Activated T-helper 2 cell treated with anti-CD3 and anti-CD28 coated beads, Interferon-gamma antibody, Interleukin-2, Interleukin-4, amounts not matched to agents 10 μg/mL and 5 μg/mL and 100 μg/mL, durations not matched to agents 14 hours and 24 hours and 36 hours (primary cell): ENCODE measurements around the gene SESN3. TPM values are rescaled to one million over a fixed set of nuclear protein-coding genes. Genes with fewer than 3 reads are reported as not detected.
"Not testable (repeated sequence)": the region's sequence is repeated elsewhere in the genome, so short reads cannot be mapped to it uniquely, and the experiment has no call there.

Experiments used
- DNase-seq: peaks from one replicate; pipeline ENCODE4 v3.0.0; 2021; ENCODE audit warnings: low spot score
- H3K27ac Mint-ChIP-seq: one replicate; pipeline ENCODE4 v1.8.0; 2021; ENCODE audit warnings: mixed read lengths
- H3K27me3 Mint-ChIP-seq: one replicate; pipeline ENCODE4 v1.8.0; 2021; ENCODE audit warnings: low read depth, mixed read lengths
- H3K36me3 Mint-ChIP-seq: one replicate; pipeline ENCODE4 v1.8.0; 2021; ENCODE audit warnings: low read depth, mixed read lengths
- H3K4me1 Mint-ChIP-seq: one replicate; pipeline ENCODE4 v1.8.0; 2021; ENCODE audit warnings: low read depth, mixed read lengths
- H3K4me3 Mint-ChIP-seq: one replicate; pipeline ENCODE4 v1.8.0; 2021; ENCODE audit warnings: low read depth, mild to moderate bottlenecking, moderate library complexity, mixed read lengths
- H3K9me3 Mint-ChIP-seq: one replicate; pipeline ENCODE4 v1.8.0; 2021; ENCODE audit warnings: mixed read lengths
- intact Hi-C: fragments of 100-400 bp; cut with micrococcal nuclease; formaldehyde crosslinking; loops from one replicate; pipeline ENCODE4 v1.15.1; 2023
- total RNA-seq: library from RNA; stranded (reverse); gene quantifications from 2 replicates; pipeline ENCODE4 v1.2.3, GENCODE V29; 2022

The SESN3 gene
- 73.2 and 74.9 TPM in 2 replicates for total RNA-seq

GRCh38 chr11:95231127-95231880 is at the start of gene SESN3:
SESN3 (minus strand) TSS chr11:95231202; CDS start chr11:95230860, 342 bp downstream.
- peak within 1 kb of the TSS; percentile 92 for H3K4me3 Mint-ChIP-seq

GRCh38 chr11:95279921-95280868 is 49.2 kb upstream of the SESN3 start:
- H3K27me3 Mint-ChIP-seq, result peaks cover 4% of the 10 kb centered on the region
- no peak for DNase-seq
- peaks cover 9% of the 10 kb centered on the region for H3K4me1 Mint-ChIP-seq
- H3K27ac Mint-ChIP-seq, result no peak overlapping the region
- no peak overlapping the region for H3K4me3 Mint-ChIP-seq
- intact Hi-C loops, result no loop called here
- H3K36me3 Mint-ChIP-seq, result no peaks in the 10 kb centered on the region
- H3K9me3 Mint-ChIP-seq, result no peaks in the 10 kb centered on the region

More at GRCh38 chr11:95231127-95231880, at the start of gene SESN3:
- peaks cover 4% of the 10 kb centered on the region for H3K27me3 Mint-ChIP-seq
- H3K9me3 Mint-ChIP-seq, result no peaks in the 10 kb centered on the region
- intact Hi-C loops, result loop anchor here (1.0 to 10.0 kb wide), 10 partner anchors 23 to 1161 kb away; partner anchors contain the start of genes CWC15, ENDOD1, FAM76B and JRKL
- peak; percentile 99 for DNase-seq
- peak within 1 kb of the TSS; percentile 77 for H3K27ac Mint-ChIP-seq
- peaks cover 38% of the 10 kb centered on the region for H3K4me1 Mint-ChIP-seq
- peaks cover 17% of the 10 kb centered on the region for H3K36me3 Mint-ChIP-seq

GRCh38 chr11:95277868-95278267 is 46.9 kb upstream of the SESN3 start:
- intact Hi-C loops, result no loop called here
- H3K36me3 Mint-ChIP-seq, result no peaks in the 10 kb centered on the region
- H3K4me3 Mint-ChIP-seq, result no peak overlapping the region

GRCh38 chr11:95276139-95276538 is 45.1 kb upstream of the SESN3 start:
- no peak overlapping the region for H3K27ac Mint-ChIP-seq
- H3K9me3 Mint-ChIP-seq, result no peaks in the 10 kb centered on the region
- peaks cover 1% of the 10 kb centered on the region for H3K4me1 Mint-ChIP-seq
- H3K36me3 Mint-ChIP-seq, result no peaks in the 10 kb centered on the region
- intact Hi-C loops, result no loop called here
- H3K27me3 Mint-ChIP-seq, result peaks cover 4% of the 10 kb centered on the region
- DNase-seq, result no peak
- H3K4me3 Mint-ChIP-seq, result no peak overlapping the region

More at GRCh38 chr11:95277868-95278267, 46.9 kb upstream of the SESN3 start:
- Mint-ChIP-seq H3K27me3 (peaks cover 4% of the 10 kb centered on the region), H3K9me3 (no peaks in the 10 kb centered on the region), H3K27ac (no peak overlapping the region), H3K4me1 (peaks cover 1% of the 10 kb centered on the region)
- DNase-seq, result no peak

GRCh38 chr11:95273618-95274017 is 42.6 kb upstream of the SESN3 start:
- intact Hi-C loops, H3K27me3 Mint-ChIP-seq, DNase-seq, H3K9me3 Mint-ChIP-seq, H3K4me1 Mint-ChIP-seq, H3K36me3 Mint-ChIP-seq, H3K27ac Mint-ChIP-seq, H3K4me3 Mint-ChIP-seq: not testable (repeated sequence)

- intact Hi-C loops, result no loop called here
- H3K4me1 Mint-ChIP-seq, result no peaks in the 10 kb centered on the region
- DNase-seq, result no peak
- no peaks in the 10 kb centered on the region for H3K36me3 Mint-ChIP-seq
- no peak overlapping the region for H3K27ac Mint-ChIP-seq
- no peak overlapping the region for H3K4me3 Mint-ChIP-seq
- peaks cover 4% of the 10 kb centered on the region for H3K27me3 Mint-ChIP-seq
- no peaks in the 10 kb centered on the region for H3K9me3 Mint-ChIP-seq
These were observed 38.2 kb upstream of the SESN3 start for GRCh38 chr11:95269036-95269819.

- Mint-ChIP-seq H3K4me1 (peaks cover 7% of the 10 kb centered on the region), H3K27ac (no peak overlapping the region), H3K4me3 (no peak overlapping the region), H3K9me3 (no peaks in the 10 kb centered on the region), H3K27me3 (peaks cover 4% of the 10 kb centered on the region), H3K36me3 (no peaks in the 10 kb centered on the region)
- intact Hi-C loops, result no loop called here
- DNase-seq, result no peak
These were observed 37.4 kb upstream of the SESN3 start for GRCh38 chr11:95268391-95268790.

- H3K9me3 Mint-ChIP-seq, result no peaks in the 10 kb centered on the region
- no peak overlapping the region for H3K27ac Mint-ChIP-seq
These were observed 36.7 kb upstream of the SESN3 start for GRCh38 chr11:95267601-95268213.

GRCh38 chr11:95266751-95267374 is 35.9 kb upstream of the SESN3 start:
- Mint-ChIP-seq H3K4me1 (peaks cover 19% of the 10 kb centered on the region), H3K36me3 (no peaks in the 10 kb centered on the region), H3K27me3 (peaks cover 4% of the 10 kb centered on the region), H3K9me3 (no peaks in the 10 kb centered on the region), H3K27ac (no peak overlapping the region), H3K4me3 (no peak overlapping the region)
- intact Hi-C loops, result no loop called here
- no peak for DNase-seq

More at GRCh38 chr11:95267601-95268213, 36.7 kb upstream of the SESN3 start:
- Mint-ChIP-seq H3K36me3 (no peaks in the 10 kb centered on the region), H3K4me1 (peaks cover 14% of the 10 kb centered on the region), H3K4me3 (no peak overlapping the region), H3K27me3 (peaks cover 4% of the 10 kb centered on the region)
- intact Hi-C loops, result no loop called here
- DNase-seq, result no peak

- peaks cover 19% of the 10 kb centered on the region for H3K4me1 Mint-ChIP-seq
- intact Hi-C loops, result no loop called here
- H3K27me3 Mint-ChIP-seq, result peaks cover 4% of the 10 kb centered on the region
- no peak for DNase-seq
- H3K4me3 Mint-ChIP-seq, result no peak overlapping the region
- H3K9me3 Mint-ChIP-seq, result no peaks in the 10 kb centered on the region
- H3K36me3 Mint-ChIP-seq, result no peaks in the 10 kb centered on the region
- H3K27ac Mint-ChIP-seq, result no peak overlapping the region
These were observed 33.9 kb upstream of the SESN3 start for GRCh38 chr11:95264881-95265280.

GRCh38 chr11:95262994-95263765 is 32.2 kb upstream of the SESN3 start:
- no peaks in the 10 kb centered on the region for H3K36me3 Mint-ChIP-seq
- H3K27ac Mint-ChIP-seq, result no peak overlapping the region
- H3K27me3 Mint-ChIP-seq, result peaks cover 4% of the 10 kb centered on the region
- intact Hi-C loops, result no loop called here
- H3K9me3 Mint-ChIP-seq, result no peaks in the 10 kb centered on the region
- no peak overlapping the region for H3K4me3 Mint-ChIP-seq
- peaks cover 19% of the 10 kb centered on the region for H3K4me1 Mint-ChIP-seq
- no peak for DNase-seq
